H9 (cell line): ENCODE data around the gene TNNT2. TPM values are rescaled to one million over a fixed set of nuclear protein-coding genes. Genes with fewer than 3 reads are reported as not detected.

Experiments
- DNase-seq: peaks from one replicate; pipeline ENCODE4 v3.0.0-alpha.2; 2017
- H2AFZ ChIP-seq: one replicate; pipeline ENCODE4 v1.6.1; 2013; ENCODE audit warnings: mild to moderate bottlenecking, low read length, control low read depth, moderate library complexity
- H2AK5ac ChIP-seq: 2 replicates; pipeline ENCODE4 v1.6.1; 2013; ENCODE audit warnings: low read length, control low read depth, mixed read lengths; ENCODE audit not compliant: insufficient read length
- H2BK120ac ChIP-seq: one replicate; pipeline ENCODE4 v1.6.1; 2013; ENCODE audit warnings: low read depth, mild to moderate bottlenecking, low read length, control low read depth, inconsistent platforms; ENCODE audit not compliant: poor library complexity, severe bottlenecking
- H2BK12ac ChIP-seq: 2 replicates; pipeline ENCODE4 v1.6.1; 2013; ENCODE audit warnings: low read length, control low read depth, mixed read lengths, low read depth; ENCODE audit not compliant: insufficient read length
- H2BK15ac ChIP-seq: 2 replicates; pipeline ENCODE4 v1.6.1; 2013; ENCODE audit warnings: low read depth, low read length, control low read depth
- H2BK20ac ChIP-seq: one replicate; pipeline ENCODE4 v1.6.1; 2013; ENCODE audit warnings: low read depth, mild to moderate bottlenecking, low read length, control low read depth, inconsistent platforms; ENCODE audit not compliant: poor library complexity, severe bottlenecking
- H2BK5ac ChIP-seq: 2 replicates; pipeline ENCODE4 v1.6.1; 2013; ENCODE audit warnings: low read length, control low read depth, mixed read lengths; ENCODE audit not compliant: insufficient read length
- H3K14ac ChIP-seq: 2 replicates; pipeline ENCODE4 v1.6.1; 2013; ENCODE audit warnings: low read length, control low read depth; ENCODE audit not compliant: insufficient read depth
- H3K18ac ChIP-seq: 2 replicates; pipeline ENCODE4 v1.6.1; 2013; ENCODE audit warnings: low read depth, mild to moderate bottlenecking, mixed read lengths, low read length, control low read depth; ENCODE audit not compliant: insufficient read length
- H3K23ac ChIP-seq: 2 replicates; pipeline ENCODE4 v1.6.1; 2013; ENCODE audit warnings: low read length, control low read depth, mixed read lengths, low read depth; ENCODE audit not compliant: insufficient read length
- H3K23me2 ChIP-seq: 2 replicates; pipeline ENCODE4 v1.6.1; 2013; ENCODE audit warnings: low read depth, mild to moderate bottlenecking, mixed read lengths, low read length, control low read depth; ENCODE audit not compliant: insufficient read length, poor library complexity, severe bottlenecking
- H3K27ac ChIP-seq: 2 replicates; pipeline ENCODE4 v1.5.1; 2013; ENCODE audit warnings: low read length, control low read depth, mixed read lengths, low read depth; ENCODE audit not compliant: insufficient read length
- H3K27me3 ChIP-seq: 2 replicates; pipeline ENCODE4 v1.6.1; 2013; ENCODE audit warnings: low read length, control low read depth, inconsistent platforms; ENCODE audit not compliant: insufficient read depth
- H3K4ac ChIP-seq: 2 replicates; pipeline ENCODE4 v1.6.1; 2013; ENCODE audit warnings: low read depth, mild to moderate bottlenecking, control low read depth, inconsistent platforms, low read length, moderate library complexity
- H3K4me1 ChIP-seq: 2 replicates; pipeline ENCODE4 v1.6.1; 2013; ENCODE audit warnings: low read length, control low read depth, inconsistent platforms; ENCODE audit not compliant: insufficient read depth
- H3K4me2 ChIP-seq: 2 replicates; pipeline ENCODE4 v1.6.1; 2013; ENCODE audit warnings: low read length, control low read depth, mixed read lengths; ENCODE audit not compliant: insufficient read length, insufficient read depth
- H3K56ac ChIP-seq: 2 replicates; pipeline ENCODE4 v1.6.1; 2013; ENCODE audit warnings: low read depth, mild to moderate bottlenecking, mixed read lengths, low read length, control low read depth; ENCODE audit not compliant: insufficient read length
- H3K79me1 ChIP-seq: 2 replicates; pipeline ENCODE4 v1.6.1; 2013; ENCODE audit warnings: low read depth, mild to moderate bottlenecking, moderate library complexity, low read length, control low read depth, inconsistent platforms; ENCODE audit not compliant: insufficient read depth, poor library complexity, severe bottlenecking
- H3K79me2 ChIP-seq: 2 replicates; pipeline ENCODE4 v1.6.1; 2013; ENCODE audit warnings: low read length, control low read depth, inconsistent platforms; ENCODE audit not compliant: insufficient read depth
- H3K9ac ChIP-seq: 2 replicates; pipeline ENCODE4 v1.6.1; 2013; ENCODE audit warnings: low read length, control low read depth, mixed read lengths; ENCODE audit not compliant: insufficient read length; ENCODE audit errors: extremely low read depth
- H3K9me3 ChIP-seq: one replicate; pipeline ENCODE4 v1.6.1; 2013; ENCODE audit warnings: low read depth, low read length, inconsistent platforms; ENCODE audit not compliant: control insufficient read depth
- H3T11ph ChIP-seq: one replicate; pipeline ENCODE4 v1.6.1; 2013; ENCODE audit warnings: mild to moderate bottlenecking, low read length, control low read depth, inconsistent platforms
- H4K20me1 ChIP-seq: one replicate; pipeline ENCODE4 v1.6.1; 2013; ENCODE audit not compliant: control insufficient read depth, insufficient read length, insufficient read depth
- H4K5ac ChIP-seq: 2 replicates; pipeline ENCODE4 v1.6.1; 2013; ENCODE audit warnings: low read depth, mild to moderate bottlenecking, mixed read lengths, low read length, control low read depth; ENCODE audit not compliant: insufficient read length
- H4K8ac ChIP-seq: replicated peaks from 2 replicates; pipeline ENCODE4 v1.6.1; 2013; ENCODE audit warnings: low read length, control low read depth, mixed read lengths, low read depth; ENCODE audit not compliant: insufficient read length
- H4K91ac ChIP-seq: 2 replicates; pipeline ENCODE4 v1.6.1; 2013; ENCODE audit warnings: low read depth, mild to moderate bottlenecking, moderate library complexity, mixed read lengths, low read length, control low read depth; ENCODE audit not compliant: insufficient read length
- H3K27ac Mint-ChIP-seq, 3 experiments: 2 replicates in 2 of 3; 3 replicates in 1 of 3; pipeline ENCODE4 v1.8.0; 2020 to 2021; ENCODE audit warnings: mixed read lengths in 3 of 3, mild to moderate bottlenecking in 1 of 3, moderate library complexity in 1 of 3
- H3K27me3 Mint-ChIP-seq: 2 replicates; pipeline ENCODE4 v1.8.0; 2021; ENCODE audit warnings: low read depth, mild to moderate bottlenecking, moderate library complexity, mixed read lengths
- H3K36me3 Mint-ChIP-seq, 3 experiments: 2 replicates in 2 of 3; 3 replicates in 1 of 3; pipeline ENCODE4 v1.8.0; 2020 to 2021; ENCODE audit warnings: low read depth in 3 of 3, mixed read lengths in 3 of 3; ENCODE audit not compliant: insufficient read depth in 1 of 3
- H3K4me1 Mint-ChIP-seq, 2 experiments: 2 replicates each; pipeline ENCODE4 v1.8.0; 2020; ENCODE audit warnings: mixed read lengths in 2 of 2
- H3K4me3 Mint-ChIP-seq, 2 experiments: 2 replicates in 1 of 2; 3 replicates in 1 of 2; pipeline ENCODE4 v1.8.0; 2020 to 2021; ENCODE audit warnings: mild to moderate bottlenecking in 2 of 2, mixed read lengths in 2 of 2, moderate library complexity in 1 of 2
- H3K9me3 Mint-ChIP-seq, 2 experiments: 2 replicates in 1 of 2; 3 replicates in 1 of 2; pipeline ENCODE4 v1.8.0; 2020; ENCODE audit warnings: mild to moderate bottlenecking in 2 of 2, mixed read lengths in 2 of 2, moderate library complexity in 1 of 2
- WGBS: extraction: QIAGEN DNeasy Blood & Tissue Kit; methylation state at CpG from one replicate; pipeline ENCODE4 v1.1.7; 2013; ENCODE audit warnings: missing lambda C conversion rate, low lambda C conversion rate, mixed read lengths; ENCODE audit not compliant: insufficient read length; ENCODE audit errors: extremely low coverage; 5-methylcytosine and 5-hydroxymethylcytosine counted together
- total RNA-seq: library from RNA; stranded (reverse); gene quantifications from 2 replicates; pipeline ENCODE4 v1.2.1, GENCODE V29; 2021
- TF ChIP-seq, protein P1 (sequence below): fragments of 200-600 bp; sonication (generic); conservative IDR thresholded peaks from 3 replicates; pipeline ENCODE4 v1.8.0; 2021; ENCODE audit warnings: antibody characterized with exemption, mild to moderate bottlenecking

Gene TNNT2
- total RNA-seq, 1 experiment from 2014 or later, result 8.6 TPM

DNA sequence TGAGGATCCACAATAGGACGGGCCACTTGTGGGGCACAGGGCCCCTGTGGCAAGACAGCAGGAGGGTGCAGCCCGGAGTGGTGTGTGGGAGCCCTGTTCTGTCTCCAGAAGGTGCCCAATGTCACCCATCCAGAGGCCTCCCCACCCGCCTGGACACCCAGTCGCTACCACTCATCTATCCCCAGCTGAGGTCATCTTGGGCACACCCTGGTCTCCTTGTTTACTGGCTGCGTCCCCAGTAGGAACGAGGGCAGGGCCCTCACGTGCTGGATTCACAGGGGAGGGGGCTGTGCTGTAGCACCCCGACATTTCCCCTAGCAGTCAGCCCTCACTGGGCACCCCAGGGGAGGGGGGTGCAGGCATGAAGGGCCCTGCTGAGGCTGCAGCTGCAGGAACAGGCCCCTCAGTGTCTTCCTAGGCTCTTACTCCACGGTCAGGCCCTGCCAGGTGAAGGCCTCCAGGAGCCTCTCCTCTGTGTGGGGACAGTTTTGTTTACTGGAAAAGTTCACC, 2.3 kb upstream of the TNNT2 start:
- H3K18ac ChIP-seq, result no peak overlapping the region

More for the DNA sequence above, 2.3 kb upstream of the TNNT2 start:
- Histone ChIP-seq H3K4ac (no peak overlapping the region), H3K9ac (no peak overlapping the region), H2AFZ (no peak overlapping the region), H2BK12ac (no peak overlapping the region), H3K23me2 (no peaks in the 10 kb centered on the region), H4K5ac (no peak overlapping the region), H2AK5ac (no peak overlapping the region), H4K8ac (no peak overlapping the region), H3K4me1 (peaks cover 13% of the 10 kb centered on the region; the same call in 1 of the 2 replicates), H3K79me1 (no peaks in the 10 kb centered on the region), H4K91ac (no peak overlapping the region), H3K14ac (no peak overlapping the region), H4K20me1 (no peaks in the 10 kb centered on the region), H3K79me2 (no peaks in the 10 kb centered on the region), H2BK120ac (no peak overlapping the region), H2BK20ac (no peak overlapping the region), H3T11ph (no peak overlapping the region), H3K56ac (no peak overlapping the region), H2BK15ac (no peak overlapping the region), H3K27me3 (no peaks in the 10 kb centered on the region), H3K27ac (no peak overlapping the region), H3K4me2 (no peak overlapping the region), H3K23ac (no peak overlapping the region), H3K9me3 (no peaks in the 10 kb centered on the region), H2BK5ac (no peak overlapping the region)
- H3K27ac Mint-ChIP-seq, result 0 out of 7 replicates have a peak overlapping the region, but pooled peaks of 1 of the 3 experiments have one; percentile 57
- TF ChIP-seq, protein P1, sequence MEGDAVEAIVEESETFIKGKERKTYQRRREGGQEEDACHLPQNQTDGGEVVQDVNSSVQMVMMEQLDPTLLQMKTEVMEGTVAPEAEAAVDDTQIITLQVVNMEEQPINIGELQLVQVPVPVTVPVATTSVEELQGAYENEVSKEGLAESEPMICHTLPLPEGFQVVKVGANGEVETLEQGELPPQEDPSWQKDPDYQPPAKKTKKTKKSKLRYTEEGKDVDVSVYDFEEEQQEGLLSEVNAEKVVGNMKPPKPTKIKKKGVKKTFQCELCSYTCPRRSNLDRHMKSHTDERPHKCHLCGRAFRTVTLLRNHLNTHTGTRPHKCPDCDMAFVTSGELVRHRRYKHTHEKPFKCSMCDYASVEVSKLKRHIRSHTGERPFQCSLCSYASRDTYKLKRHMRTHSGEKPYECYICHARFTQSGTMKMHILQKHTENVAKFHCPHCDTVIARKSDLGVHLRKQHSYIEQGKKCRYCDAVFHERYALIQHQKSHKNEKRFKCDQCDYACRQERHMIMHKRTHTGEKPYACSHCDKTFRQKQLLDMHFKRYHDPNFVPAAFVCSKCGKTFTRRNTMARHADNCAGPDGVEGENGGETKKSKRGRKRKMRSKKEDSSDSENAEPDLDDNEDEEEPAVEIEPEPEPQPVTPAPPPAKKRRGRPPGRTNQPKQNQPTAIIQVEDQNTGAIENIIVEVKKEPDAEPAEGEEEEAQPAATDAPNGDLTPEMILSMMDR, result no peak
- WGBS, result no CpG with 5 or more reads among the region's 9 CpGs
- H3K4me1 Mint-ChIP-seq, result peaks cover 41 to 47% of the 10 kb centered on the region in 2 experiments
- no peaks in the 10 kb centered on the region for H3K27me3 Mint-ChIP-seq
- DNase-seq, result no peak
- no peak overlapping the region for H3K4me3 Mint-ChIP-seq
- peaks cover 0 to 12% (median 3%) of the 10 kb centered on the region in 3 experiments; a peak in 2 of 7 replicates for H3K36me3 Mint-ChIP-seq
- no peaks in the 10 kb centered on the region for H3K9me3 Mint-ChIP-seq
